Measurements from ENCODE around the gene YPEL1.

DNA sequence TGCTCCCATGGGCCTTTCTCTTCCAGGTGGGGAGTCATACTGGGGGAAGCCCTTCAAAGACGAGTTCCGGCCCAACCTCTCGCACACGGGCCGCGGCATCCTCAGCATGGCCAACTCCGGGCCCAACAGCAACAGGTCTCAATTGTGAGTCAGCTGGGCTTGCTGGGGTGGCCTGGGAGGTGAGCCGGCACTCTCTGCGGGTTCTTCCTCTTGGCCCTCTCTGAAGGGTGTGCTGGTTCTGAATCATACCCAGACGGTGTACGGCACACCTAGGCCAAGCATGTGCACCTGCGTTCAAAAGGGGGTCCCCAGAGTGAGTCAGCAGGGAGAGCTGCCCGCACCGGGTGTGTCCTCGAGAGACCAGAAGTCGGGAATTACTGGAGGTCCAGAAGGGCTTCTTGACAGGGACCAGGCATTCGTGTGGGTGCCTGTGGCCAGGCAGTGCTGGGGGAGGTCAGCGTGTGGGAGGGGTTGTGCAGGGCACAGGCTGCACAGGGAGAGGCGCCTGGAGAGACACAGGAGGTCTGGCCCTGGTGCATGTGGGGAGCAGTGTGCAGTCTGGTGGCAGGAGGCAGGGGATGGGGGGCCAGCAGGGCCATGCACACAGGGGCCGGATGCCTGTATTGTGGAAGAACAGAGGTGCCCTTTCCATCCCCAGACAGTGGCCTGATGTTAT lies 46.8 kb downstream of the YPEL1 start:
- TF ChIP-seq, protein P1, sequence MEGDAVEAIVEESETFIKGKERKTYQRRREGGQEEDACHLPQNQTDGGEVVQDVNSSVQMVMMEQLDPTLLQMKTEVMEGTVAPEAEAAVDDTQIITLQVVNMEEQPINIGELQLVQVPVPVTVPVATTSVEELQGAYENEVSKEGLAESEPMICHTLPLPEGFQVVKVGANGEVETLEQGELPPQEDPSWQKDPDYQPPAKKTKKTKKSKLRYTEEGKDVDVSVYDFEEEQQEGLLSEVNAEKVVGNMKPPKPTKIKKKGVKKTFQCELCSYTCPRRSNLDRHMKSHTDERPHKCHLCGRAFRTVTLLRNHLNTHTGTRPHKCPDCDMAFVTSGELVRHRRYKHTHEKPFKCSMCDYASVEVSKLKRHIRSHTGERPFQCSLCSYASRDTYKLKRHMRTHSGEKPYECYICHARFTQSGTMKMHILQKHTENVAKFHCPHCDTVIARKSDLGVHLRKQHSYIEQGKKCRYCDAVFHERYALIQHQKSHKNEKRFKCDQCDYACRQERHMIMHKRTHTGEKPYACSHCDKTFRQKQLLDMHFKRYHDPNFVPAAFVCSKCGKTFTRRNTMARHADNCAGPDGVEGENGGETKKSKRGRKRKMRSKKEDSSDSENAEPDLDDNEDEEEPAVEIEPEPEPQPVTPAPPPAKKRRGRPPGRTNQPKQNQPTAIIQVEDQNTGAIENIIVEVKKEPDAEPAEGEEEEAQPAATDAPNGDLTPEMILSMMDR (conservative IDR thresholded peaks at IDR 0.05 in 1 of 2, IDR thresholded peaks at IDR 0.05 in 1 of 2; ENCODE audit: extremely low read depth in 1 of 2, insufficient read depth in 1 of 2, low read depth in 1 of 2, low read length in 2 of 2), result no peak
- no peak for TF ChIP-seq EZH2 (IDR thresholded peaks at IDR 0.05; ENCODE audit: borderline replicate concordance, low read length)
